ENCODE results near the gene FSTL4. TPM values are rescaled to one million over a fixed set of nuclear protein-coding genes. Genes with fewer than 3 reads are reported as not detected.

Gene FSTL4
- total and polyA plus RNA-seq, 12 donors: 0.01 to 0.42 (median 0.38) TPM; not detected in 6

- peaks cover 0 to 35% (median 0%) of the 10 kb centered on the region in 7 donors for H3K27me3 ChIP-seq
- no peak for TF ChIP-seq CTCF (IDR thresholded peaks at IDR 0.05)
- intact Hi-C loops (cut with DNase I): no loop called here
- DNase-seq: no peak
- 84 to 87% methylated on average over 12 of the region's 12 CpGs for WGBS, 2 donors
- H3K4me1 ChIP-seq: no peaks in the 10 kb centered on the region
- no peaks in the 10 kb centered on the region for H3K9me3 ChIP-seq
- H3K27ac ChIP-seq: no peak overlapping the region
- H3K4me3 ChIP-seq: no peak overlapping the region
- H3K36me3 ChIP-seq: no peaks in the 10 kb centered on the region
- ATAC-seq: no peak
Measured at GRCh38 chr5:133198511-133198910, 413.8 kb downstream of the FSTL4 start.

- H3K27ac ChIP-seq: no peak overlapping the region
- no peaks in the 10 kb centered on the region for H3K36me3 ChIP-seq
- WGBS, 2 donors: 43 to 51% methylated on average over 4 of the region's 4 CpGs
- H3K4me3 ChIP-seq: no peak overlapping the region
- no peak for TF ChIP-seq CTCF (IDR thresholded peaks at IDR 0.05)
- intact Hi-C loops (cut with DNase I): no loop called here
- ATAC-seq (no peak), DNase-seq (no peak)
- peaks cover 0 to 29% (median 0%) of the 10 kb centered on the region in 7 donors for H3K27me3 ChIP-seq
- no peaks in the 10 kb centered on the region for H3K4me1 ChIP-seq
- no peaks in the 10 kb centered on the region for H3K9me3 ChIP-seq
Measured at GRCh38 chr5:133196441-133197085, 415.8 kb downstream of the FSTL4 start.

- Histone ChIP-seq H3K27ac (no peak overlapping the region), H3K9me3 (no peaks in the 10 kb centered on the region), H3K36me3 (no peaks in the 10 kb centered on the region), H3K4me1 (no peaks in the 10 kb centered on the region), H3K27me3 (peaks cover 0 to 27% (median 0%) of the 10 kb centered on the region in 7 donors), H3K4me3 (no peak overlapping the region)
- no peak for ATAC-seq
- no peak for TF ChIP-seq CTCF (IDR thresholded peaks at IDR 0.05)
- intact Hi-C loops (cut with DNase I): no loop called here
- WGBS, 2 donors: 80 to 81% methylated on average over 5 of the region's 5 CpGs
- DNase-seq: no peak
Measured at GRCh38 chr5:133195250-133195649, 417.1 kb downstream of the FSTL4 start.

GRCh38 chr5:133193794-133194193 lies 418.5 kb downstream of the FSTL4 start:
- H3K36me3 ChIP-seq: no peaks in the 10 kb centered on the region
- 58 to 61% methylated on average over 8 of the region's 8 CpGs for WGBS, 2 donors
- no peak overlapping the region for H3K27ac ChIP-seq
- DNase-seq: no peak
- intact Hi-C loops (cut with DNase I): no loop called here
- H3K9me3 ChIP-seq: no peaks in the 10 kb centered on the region
- no peaks in the 10 kb centered on the region for H3K4me1 ChIP-seq
- no peak overlapping the region for H3K4me3 ChIP-seq
- H3K27me3 ChIP-seq: peaks cover 0 to 18% (median 0%) of the 10 kb centered on the region in 7 donors
- TF ChIP-seq CTCF (IDR thresholded peaks at IDR 0.05): no peak
- ATAC-seq: no peak

Measured in heart right ventricle (tissue), 16 donors.